MM.1S (cell line): ENCODE measurements around the gene LPCAT3.

Source experiments
- DNase-seq: peaks from one replicate; pipeline ENCODE4 v3.0.0-alpha.2; 2015
- H2AFZ ChIP-seq: fragments of 300-600 bp; sonication (generic); 2 replicates; pipeline ENCODE4 v1.6.0; 2016; ENCODE audit warnings: antibody characterized with exemption, low read length
- H3F3A ChIP-seq: fragments of 300-600 bp; sonication (generic); 2 replicates; pipeline ENCODE4 v1.6.1; 2016; ENCODE audit warnings: mild to moderate bottlenecking, antibody characterized with exemption, low read length, moderate library complexity, mixed read lengths; ENCODE audit not compliant: insufficient read depth
- H3K27ac ChIP-seq: fragments of 300-600 bp; sonication (generic); 2 replicates; pipeline ENCODE4 v1.5.1; 2016; ENCODE audit warnings: mild to moderate bottlenecking, low read length
- H3K27me3 ChIP-seq: fragments of 300-600 bp; sonication (generic); replicated peaks from 2 replicates; pipeline ENCODE4 v1.6.0; 2016; ENCODE audit warnings: low read length; ENCODE audit not compliant: insufficient read depth
- H3K36me3 ChIP-seq: fragments of 300-600 bp; sonication (generic); replicated peaks from 2 replicates; pipeline ENCODE4 v1.6.1; 2016; ENCODE audit warnings: mild to moderate bottlenecking, low read length, mixed read lengths; ENCODE audit not compliant: insufficient read depth
- H3K4me1 ChIP-seq: fragments of 300-600 bp; sonication (generic); 2 replicates; pipeline ENCODE4 v1.6.1; 2016; ENCODE audit warnings: low read length, mixed read lengths
- H3K4me2 ChIP-seq: fragments of 300-600 bp; sonication (generic); 2 replicates; pipeline ENCODE4 v1.6.0; 2016; ENCODE audit warnings: low read depth, low read length
- H3K4me3 ChIP-seq: fragments of 300-600 bp; sonication (generic); 2 replicates; pipeline ENCODE4 v1.5.1; 2016; ENCODE audit warnings: low read length, mixed read lengths
- H3K79me2 ChIP-seq: fragments of 300-600 bp; sonication (generic); 2 replicates; pipeline ENCODE4 v1.6.1; 2016; ENCODE audit warnings: mixed run types, low read length, mixed read lengths
- H3K9ac ChIP-seq: fragments of 300-600 bp; sonication (generic); 2 replicates; pipeline ENCODE4 v1.6.1; 2016; ENCODE audit warnings: low read length, mixed read lengths
- H3K9me2 ChIP-seq: fragments of 300-600 bp; sonication (generic); replicated peaks from 2 replicates; pipeline ENCODE4 v1.6.1; 2016; ENCODE audit warnings: mild to moderate bottlenecking, low read length, mixed read lengths; ENCODE audit not compliant: insufficient read depth
- H3K9me3 ChIP-seq: fragments of 300-600 bp; sonication (generic); replicated peaks from 2 replicates; pipeline ENCODE4 v1.6.1; 2016; ENCODE audit warnings: mild to moderate bottlenecking, low read length, mixed read lengths; ENCODE audit not compliant: insufficient read depth
- H4K20me1 ChIP-seq: fragments of 300-600 bp; sonication (generic); 2 replicates; pipeline ENCODE4 v1.6.1; 2016; ENCODE audit warnings: mild to moderate bottlenecking, low read length, moderate library complexity, mixed read lengths; ENCODE audit not compliant: insufficient read depth
- CTCF ChIP-seq: fragments of 300-600 bp; sonication (generic); IDR thresholded peaks from 2 replicates; pipeline ENCODE4 v1.5.1; 2016; ENCODE audit warnings: antibody characterized with exemption, low read length, mixed read lengths
- EZH2 ChIP-seq: fragments of 300-600 bp; sonication (generic); optimal IDR thresholded peaks from 2 replicates; pipeline ENCODE3; 2017; ENCODE audit warnings: low read depth, mild to moderate bottlenecking, antibody characterized with exemption, low read length, mixed read lengths
- EZH2phosphoT487 ChIP-seq: fragments of 300-600 bp; sonication (generic); IDR thresholded peaks from 2 replicates; pipeline ENCODE4 v1.6.1; 2018; ENCODE audit warnings: antibody characterized with exemption, low read length

The LPCAT3 gene

GRCh38 chr12:7065073-7065623, 46.9 kb upstream of the LPCAT3 start:
- Histone ChIP-seq H2AFZ (no peak overlapping the region), H3F3A (no peaks in the 10 kb centered on the region), H3K4me2 (no peak overlapping the region), H3K9me3 (no peaks in the 10 kb centered on the region), H3K27me3 (no peaks in the 10 kb centered on the region), H3K9ac (no peak overlapping the region), H4K20me1 (no peaks in the 10 kb centered on the region), H3K27ac (no peak overlapping the region), H3K79me2 (no peaks in the 10 kb centered on the region), H3K9me2 (no peaks in the 10 kb centered on the region), H3K4me3 (no peak overlapping the region), H3K4me1 (no peaks in the 10 kb centered on the region), H3K36me3 (no peaks in the 10 kb centered on the region)
- TF ChIP-seq EZH2 (no peak), EZH2phosphoT487 (no peak), CTCF (no peak)
- no peak for DNase-seq

- no peak overlapping the region for H3K4me2 ChIP-seq
- no peaks in the 10 kb centered on the region for H3K36me3 ChIP-seq
- no peak overlapping the region for H3K4me3 ChIP-seq
- no peak for DNase-seq
- H3K27ac ChIP-seq = no peak overlapping the region
- H3K4me1 ChIP-seq = no peaks in the 10 kb centered on the region
- no peaks in the 10 kb centered on the region for H3K9me3 ChIP-seq
- H3K79me2 ChIP-seq = no peaks in the 10 kb centered on the region
- TF ChIP-seq EZH2phosphoT487 (no peak), EZH2 (no peak), CTCF (no peak)
- H2AFZ ChIP-seq = no peak overlapping the region
- no peaks in the 10 kb centered on the region for H3F3A ChIP-seq
- no peaks in the 10 kb centered on the region for H4K20me1 ChIP-seq
- H3K27me3 ChIP-seq = no peaks in the 10 kb centered on the region
- H3K9ac ChIP-seq = no peak overlapping the region
- no peaks in the 10 kb centered on the region for H3K9me2 ChIP-seq
Measured at GRCh38 chr12:7064516-7064915, 46.2 kb upstream of the LPCAT3 start.

GRCh38 chr12:7061596-7061995, 43.3 kb upstream of the LPCAT3 start:
- Histone ChIP-seq H3K27me3 (no peaks in the 10 kb centered on the region), H3K9me3 (no peaks in the 10 kb centered on the region), H2AFZ (no peak overlapping the region), H3K4me1 (no peaks in the 10 kb centered on the region), H3K4me2 (no peak overlapping the region), H3K9ac (no peak overlapping the region), H3F3A (no peaks in the 10 kb centered on the region), H4K20me1 (no peaks in the 10 kb centered on the region), H3K4me3 (no peak overlapping the region), H3K9me2 (no peaks in the 10 kb centered on the region), H3K79me2 (no peaks in the 10 kb centered on the region), H3K27ac (no peak overlapping the region), H3K36me3 (no peaks in the 10 kb centered on the region)
- no peak for TF ChIP-seq EZH2
- TF ChIP-seq CTCF = no peak
- TF ChIP-seq EZH2phosphoT487 = no peak
- DNase-seq = no peak
